HepG2 (cell line): ENCODE results near the gene NYAP1. TPM values are rescaled to one million over a fixed set of nuclear protein-coding genes. Genes with fewer than 3 reads are reported as not detected.

Experiments
- ATAC-seq: fragments of 200-7000 bp; cut with Tn5 transposase; 3 replicates; pipeline ENCODE4 v1.9.1; 2020; ENCODE audit warnings: mild to moderate bottlenecking, moderate library complexity
- BruUV-seq: library from RNA; stranded (reverse); fragments of 400-500 nt; replicated peaks from 2 replicates; lab custom pipeline; 2021; lab: Mats Ljungman, UMichigan
- CTCF ChIA-PET: fragments of 300-600 bp; formaldehyde crosslinking; extraction: SDS; loops from one replicate; lab custom pipeline; 2021; ENCODE audit warnings: low total read pairs, inconsistent platforms, low intra/inter-chr PET ratio; lab: Yijun Ruan, JAX
- POLR2A ChIA-PET: fragments of 350-600 bp; sonication (Branson Sonifier 250); formaldehyde crosslinking; loops from one replicate; lab custom pipeline; 2020; ENCODE audit warnings: antibody characterized with exemption, inconsistent platforms; lab: Yijun Ruan, JAX
- DNase-seq: peaks from one replicate; pipeline ENCODE4 v3.0.0-alpha.2; 2015; ENCODE audit warnings: low spot score
- FAIRE-seq: peaks from 3 replicates; lab custom pipeline; 2011; peaks lifted over from hg19 to GRCh38; lab: Jason Lieb, UNC
- H2AFZ ChIP-seq: one replicate; pipeline ENCODE4 v1.6.1; 2011; ENCODE audit warnings: low read length, inconsistent platforms
- H3K27ac ChIP-seq: fragments of 300-600 bp; 3 replicates; pipeline ENCODE4 v1.8.0; 2011; ENCODE audit warnings: mixed run types, mild to moderate bottlenecking, mixed read lengths, low read length, inconsistent platforms; ENCODE audit not compliant: insufficient read depth; ENCODE audit errors: extremely low read length
- H3K27me3 ChIP-seq, 2 experiments: fragments of 200-600 bp in 1 of 2; 2 replicates in 1 of 2; 3 replicates in 1 of 2; pipeline versions ENCODE4 v1.6.0 to v1.8.0; 2011; ENCODE audit warnings: low read length in 2 of 2, mild to moderate bottlenecking in 2 of 2, moderate library complexity in 2 of 2, inconsistent platforms in 1 of 2; ENCODE audit not compliant: insufficient read depth in 2 of 2, control insufficient read depth in 1 of 2
- H3K36me3 ChIP-seq, 2 experiments: fragments of 200-600 bp in 1 of 2; replicated peaks in 1 of 2; 2 replicates in 1 of 2; 3 replicates in 1 of 2; pipeline versions ENCODE4 v1.5.1 to v1.8.0; 2011; ENCODE audit warnings: low read length in 2 of 2, inconsistent platforms in 1 of 2; ENCODE audit not compliant: insufficient read depth in 2 of 2, control insufficient read depth in 1 of 2
- H3K4me1 ChIP-seq: 2 replicates; pipeline ENCODE4 v1.5.1; 2012; ENCODE audit warnings: low read length, inconsistent platforms; ENCODE audit not compliant: insufficient read depth
- H3K4me2 ChIP-seq: 2 replicates; pipeline ENCODE4 v1.6.0; 2011; ENCODE audit warnings: low read depth, low read length, inconsistent platforms
- H3K4me3 ChIP-seq, 3 experiments: fragments of 200-600 bp in 1 of 3; sonication (generic), shearing (Covaris generic) in 1 of 3; replicated peaks in 1 of 3; 2 replicates each; pipeline ENCODE4 v1.5.1; 2011 to 2016; ENCODE audit warnings: low read length in 3 of 3, inconsistent platforms in 2 of 3, low read depth in 2 of 3, mild to moderate bottlenecking in 2 of 3, control low read depth in 1 of 3, mixed read lengths in 1 of 3; ENCODE audit not compliant: insufficient read depth in 1 of 3
- H3K79me2 ChIP-seq: one replicate; pipeline ENCODE4 v1.6.1; 2011; ENCODE audit warnings: low read length, inconsistent platforms; ENCODE audit not compliant: insufficient read depth
- H3K9ac ChIP-seq: 2 replicates; pipeline ENCODE4 v1.6.0; 2011; ENCODE audit warnings: mild to moderate bottlenecking, low read depth, low read length, inconsistent platforms; ENCODE audit not compliant: insufficient read depth
- H3K9me3 ChIP-seq: 2 replicates; pipeline ENCODE4 v1.5.1; 2012; ENCODE audit warnings: mild to moderate bottlenecking, low read length
- H4K20me1 ChIP-seq: 2 replicates; pipeline ENCODE4 v1.6.0; 2011; ENCODE audit warnings: inconsistent platforms, mild to moderate bottlenecking, low read length, moderate library complexity; ENCODE audit not compliant: insufficient read depth
- AHR ChIP-seq: IDR thresholded peaks from 2 replicates; pipeline ENCODE4 v1.6.1; 2018; ENCODE audit warnings: missing genetic modification reagents, missing compliant biosample characterization
- BHLHE40 ChIP-seq: IDR thresholded peaks from 2 replicates; pipeline ENCODE4 v1.6.1; 2011; ENCODE audit warnings: low read length, improper control_type of control experiment
- ERF ChIP-seq: IDR thresholded peaks from 2 replicates; pipeline ENCODE4 v1.6.1; 2018; ENCODE audit warnings: missing biosample characterization, missing genetic modification reagents
- ETV5 ChIP-seq: IDR thresholded peaks from 2 replicates; pipeline ENCODE4 v1.6.1; 2018; ENCODE audit warnings: missing biosample characterization, missing genetic modification reagents, inconsistent platforms, borderline replicate concordance
- JDP2 ChIP-seq: sonication (generic); formaldehyde crosslinking; IDR thresholded peaks from 2 replicates; pipeline ENCODE4 v1.8.1; 2022; ENCODE audit warnings: missing genetic modification reagents, borderline replicate concordance
- KLF16 ChIP-seq, 2 experiments: sonication (generic) in 1 of 2; formaldehyde crosslinking in 1 of 2; IDR thresholded peaks; 2 replicates each; pipeline versions ENCODE4 v1.6.1 to v1.8.0; 2016 to 2023; ENCODE audit warnings: missing genetic modification reagents in 2 of 2, missing compliant biosample characterization in 1 of 2
- KMT2B ChIP-seq: IDR thresholded peaks from 2 replicates; pipeline ENCODE4 v1.6.1; 2016; ENCODE audit warnings: missing genetic modification reagents, missing compliant biosample characterization
- MXI1 ChIP-seq: IDR thresholded peaks from 3 replicates; pipeline ENCODE4 v1.6.1; 2012; ENCODE audit warnings: low read depth, low read length, inconsistent platforms, borderline replicate concordance
- NR2F6 ChIP-seq, 2 experiments: IDR thresholded peaks; 2 replicates each; pipeline ENCODE4 v1.6.1; 2016; ENCODE audit warnings: antibody characterized with exemption in 1 of 2, mild to moderate bottlenecking in 1 of 2
- PAX8 ChIP-seq: sonication (generic); formaldehyde crosslinking; IDR thresholded peaks from 2 replicates; pipeline ENCODE4 v1.8.0; 2022; ENCODE audit warnings: mild to moderate bottlenecking, missing genetic modification reagents, borderline replicate concordance
- PHF5A ChIP-seq: IDR thresholded peaks from one replicate; pipeline ENCODE4 v1.6.1; 2018; ENCODE audit warnings: low read depth, missing genetic modification reagents; ENCODE audit not compliant: unreplicated experiment
- SP4 ChIP-seq: sonication (generic); formaldehyde crosslinking; IDR thresholded peaks from 2 replicates; pipeline ENCODE4 v1.8.1; 2023; ENCODE audit warnings: mild to moderate bottlenecking, missing genetic modification reagents
- TEAD3 ChIP-seq: optimal IDR thresholded peaks from 2 replicates; pipeline ENCODE3; 2016; ENCODE audit warnings: borderline replicate concordance
- ZBTB42 ChIP-seq: sonication (generic); formaldehyde crosslinking; IDR thresholded peaks from 2 replicates; pipeline ENCODE4 v1.5.0; 2020; ENCODE audit warnings: mild to moderate bottlenecking, missing genetic modification reagents
- ZBTB7B ChIP-seq: sonication (generic); formaldehyde crosslinking; IDR thresholded peaks from 2 replicates; pipeline ENCODE4 v1.4.0; 2020; ENCODE audit warnings: missing genetic modification reagents
- ZMYM3 ChIP-seq: sonication (generic); formaldehyde crosslinking; IDR thresholded peaks from 2 replicates; pipeline ENCODE4 v1.5.1; 2020; ENCODE audit warnings: mild to moderate bottlenecking, missing genetic modification reagents
- ZNF30 ChIP-seq: sonication (generic); formaldehyde crosslinking; IDR thresholded peaks from 2 replicates; pipeline ENCODE4 v1.5.0; 2020; ENCODE audit warnings: mild to moderate bottlenecking, missing genetic modification reagents
- ZNF329 ChIP-seq: sonication (generic); formaldehyde crosslinking; IDR thresholded peaks from 2 replicates; pipeline ENCODE4 v1.9.0; 2021; ENCODE audit warnings: low read depth, mild to moderate bottlenecking, missing genetic modification reagents
- ZNF34 ChIP-seq: sonication (generic); formaldehyde crosslinking; IDR thresholded peaks from 2 replicates; pipeline ENCODE4 v1.4.0; 2020; ENCODE audit warnings: mild to moderate bottlenecking, missing genetic modification reagents, borderline replicate concordance
- ZNF550 ChIP-seq: sonication (generic); formaldehyde crosslinking; IDR thresholded peaks from 2 replicates; pipeline ENCODE4 v1.4.0; 2020; ENCODE audit warnings: mild to moderate bottlenecking, missing genetic modification reagents, borderline replicate concordance
- ZNF569 ChIP-seq: sonication (generic); formaldehyde crosslinking; IDR thresholded peaks from 2 replicates; pipeline ENCODE4 v1.5.0; 2020; ENCODE audit warnings: mild to moderate bottlenecking, missing genetic modification reagents, moderate library complexity, borderline replicate concordance
- ZNF674 ChIP-seq: sonication (generic); formaldehyde crosslinking; IDR thresholded peaks from 2 replicates; pipeline ENCODE4 v1.5.0; 2020; ENCODE audit warnings: low read depth, mild to moderate bottlenecking, missing genetic modification reagents
- ZNF772 ChIP-seq: sonication (generic); formaldehyde crosslinking; IDR thresholded peaks from 2 replicates; pipeline ENCODE4 v1.5.0; 2020; ENCODE audit warnings: mild to moderate bottlenecking, missing genetic modification reagents
- ZNF839 ChIP-seq: sonication (generic); formaldehyde crosslinking; IDR thresholded peaks from 2 replicates; pipeline ENCODE4 v1.4.0; 2020; ENCODE audit warnings: missing genetic modification reagents, mild to moderate bottlenecking, borderline replicate concordance
- WGBS: methylation state at CpG from one replicate; pipeline ENCODE4 v1.1.6; 2017; ENCODE audit warnings: low lambda C conversion rate; 5-methylcytosine and 5-hydroxymethylcytosine counted together
- in situ Hi-C: cut with HindIII; loops from 2 replicates; pipeline ENCODE4 v1.10.0; 2017; ENCODE audit warnings: low pct_unique_long_range_greater_than_20kb; ENCODE audit not compliant: extremely low pct_ligation_motif_present
- intact Hi-C: fragments of 100-400 bp; cut with micrococcal nuclease; formaldehyde crosslinking; loops from one replicate; pipeline ENCODE4 v1.10.0; 2022; ENCODE audit not compliant: unreplicated experiment
- polyA plus RNA-seq, 8 experiments: library from polyadenylated mRNA; depleted of rRNA in 3 of 8; stranded (reverse) in 7 of 8; unstranded in 1 of 8; fragments of >200 nt; fragmentation: Illumina TruSeq in 4 of 8; extraction: Trizol in 4 of 8; gene quantifications; 2 replicates each; pipeline versions ENCODE4 v1.2.1 to v1.2.3, GENCODE V29; 2011 to 2016; ENCODE audit warnings: low read depth in 4 of 8, missing spikeins in 1 of 8, mixed read lengths in 1 of 8; ENCODE audit not compliant: insufficient read depth in 1 of 8
- total RNA-seq, 5 experiments: library from RNA; depleted of rRNA; stranded (reverse); fragments of >200 nt; fragmentation: Illumina TruSeq; extraction: Trizol; gene quantifications; 2 replicates each; pipeline ENCODE4 v1.2.3, GENCODE V29; 2016; ENCODE audit warnings: low read depth in 1 of 5
- TF ChIP-seq, protein P1 (sequence below): sonication (generic); formaldehyde crosslinking; IDR thresholded peaks from 2 replicates; pipeline ENCODE4 v1.4.0; 2020; ENCODE audit warnings: low read depth, mild to moderate bottlenecking, missing genetic modification reagents

Gene NYAP1
- total and polyA plus RNA-seq, 2 of the 13 experiments (the other 11 are each of a cell fraction or from before 2014, with no cell fraction given) = 0.15 to 0.46 TPM

GRCh38 chr7:100483090-100483721, 521 bp upstream of the NYAP1 start:
- DNase-seq = peak; percentile 41
- H2AFZ ChIP-seq = no peak overlapping the region
- FAIRE-seq = no peak
- ChIA-PET CTCF (interaction anchor here (0.8 to 3.3 kb wide), 7 partner anchors 10 to 86 kb away, joined by 3 to 32 read pairs (median 5); no protein-coding TSS in a partner anchor), POLR2A (no interaction called here)
- no peaks in the 10 kb centered on the region for H3K36me3 ChIP-seq
- no peaks in the 10 kb centered on the region for H3K9me3 ChIP-seq
- peak; percentile 55 for ATAC-seq
- 0% methylated on average over 10 of the region's 79 CpGs for WGBS
- in situ Hi-C loops = no loop called here
- H3K79me2 ChIP-seq = peaks cover 1% of the 10 kb centered on the region
- BruUV-seq = no TSS peak
- peaks cover 2 to 44% of the 10 kb centered on the region in 2 experiments; a peak in 3 of 5 replicates for H3K27me3 ChIP-seq
- peaks cover 60% of the 10 kb centered on the region for H3K4me1 ChIP-seq
- intact Hi-C loops = loop anchor here (1.0 to 5.0 kb wide), 2 partner anchors 14 to 699 kb away; partner anchors contain the start of gene NAT16
- H4K20me1 ChIP-seq = no peaks in the 10 kb centered on the region
- no peak overlapping the region for H3K27ac ChIP-seq
- H3K9ac ChIP-seq = peak overlapping the region; percentile 10; the same call in 1 of the 2 replicates
- peak overlapping the region; percentile 46 to 79 (median 65) for H3K4me3 ChIP-seq
- H3K4me2 ChIP-seq = peak overlapping the region; percentile 80
- peak; percentile 31 for TF ChIP-seq PHF5A (CRISPR knock-in tag)
- TF ChIP-seq MXI1 = peak; percentile 55; the same call in 1 of the 3 replicates
- no peak for TF ChIP-seq ZNF550 (CRISPR knock-in tag)
- no peak for TF ChIP-seq ZNF34 (CRISPR knock-in tag)
- no peak for TF ChIP-seq ZNF569
- TF ChIP-seq, protein P1, sequence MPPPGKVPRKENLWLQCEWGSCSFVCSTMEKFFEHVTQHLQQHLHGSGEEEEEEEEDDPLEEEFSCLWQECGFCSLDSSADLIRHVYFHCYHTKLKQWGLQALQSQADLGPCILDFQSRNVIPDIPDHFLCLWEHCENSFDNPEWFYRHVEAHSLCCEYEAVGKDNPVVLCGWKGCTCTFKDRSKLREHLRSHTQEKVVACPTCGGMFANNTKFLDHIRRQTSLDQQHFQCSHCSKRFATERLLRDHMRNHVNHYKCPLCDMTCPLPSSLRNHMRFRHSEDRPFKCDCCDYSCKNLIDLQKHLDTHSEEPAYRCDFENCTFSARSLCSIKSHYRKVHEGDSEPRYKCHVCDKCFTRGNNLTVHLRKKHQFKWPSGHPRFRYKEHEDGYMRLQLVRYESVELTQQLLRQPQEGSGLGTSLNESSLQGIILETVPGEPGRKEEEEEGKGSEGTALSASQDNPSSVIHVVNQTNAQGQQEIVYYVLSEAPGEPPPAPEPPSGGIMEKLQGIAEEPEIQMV (CRISPR knock-in tag) = 0 out of 2 replicates have a peak, but pooled peaks have one; percentile 27
- peak; percentile 46; the same call in 1 of the 2 replicates for TF ChIP-seq ERF (CRISPR knock-in tag)
- TF ChIP-seq ZNF772 (CRISPR knock-in tag) = no peak
- no peak for TF ChIP-seq ZNF30 (CRISPR knock-in tag)
- no peak for TF ChIP-seq ZNF839 (CRISPR knock-in tag)
- peak; percentile 73; the same call in 1 of the 2 replicates for TF ChIP-seq ZBTB42 (CRISPR knock-in tag)
- peak in 1 of 2 experiments; percentile 61; a peak in 2 of 4 replicates for TF ChIP-seq KLF16 (CRISPR knock-in tag; IDR thresholded peaks at IDR 0.05)
- peak; percentile 43; the same call in 1 of the 2 replicates for TF ChIP-seq PAX8 (CRISPR knock-in tag)
- peak; percentile 72 for TF ChIP-seq SP4 (CRISPR knock-in tag)
- 0 out of 2 replicates have a peak, but pooled peaks have one; percentile 17 for TF ChIP-seq AHR (CRISPR knock-in tag)
- TF ChIP-seq ETV5 (CRISPR knock-in tag) = peak; percentile 3; the same call in 1 of the 2 replicates
- no peak for TF ChIP-seq ZNF674
- TF ChIP-seq TEAD3 (CRISPR knock-in tag) = peak; percentile 43
- TF ChIP-seq ZNF329 = 0 out of 2 replicates have a peak, but pooled peaks have one; percentile 42
- peak; percentile 93 for TF ChIP-seq ZBTB7B
- TF ChIP-seq NR2F6 (IDR thresholded peaks at IDR 0.05) = peak; percentile 64; the same call in 1 of the 2 replicates
- TF ChIP-seq NR2F6 (CRISPR knock-in tag; IDR thresholded peaks at IDR 0.05) = peak; percentile 62; the same call in 1 of the 2 replicates
- TF ChIP-seq JDP2 (CRISPR knock-in tag) = no peak
- TF ChIP-seq ZMYM3 = peak; percentile 43; the same call in 1 of the 2 replicates
- no peak; the same call in 1 of the 2 replicates for TF ChIP-seq BHLHE40
- TF ChIP-seq KMT2B (CRISPR knock-in tag) = no peak
